Stimulated activated CD8-positive, alpha-beta memory T cell treated with anti-CD3 and anti-CD28 coated beads, Interleukin-7, amount 100 ng/mL, for 1 hour (primary cell): Measurements from ENCODE around the gene ATP6AP1.
"Not testable (repeated sequence)": the region's sequence is repeated elsewhere in the genome, so short reads cannot be mapped to it uniquely, and the experiment has no call there.

ENCODE experiments used
- DNase-seq, 2 donors: peaks; one replicate each; pipeline ENCODE4 v3.0.0-alpha.2; 2020; ENCODE audit warnings: low read depth in 2 of 2

Gene ATP6AP1

GRCh38 chrX:154399527-154400368, 28.7 kb upstream of the ATP6AP1 start:
- DNase-seq: no peak

DNA sequence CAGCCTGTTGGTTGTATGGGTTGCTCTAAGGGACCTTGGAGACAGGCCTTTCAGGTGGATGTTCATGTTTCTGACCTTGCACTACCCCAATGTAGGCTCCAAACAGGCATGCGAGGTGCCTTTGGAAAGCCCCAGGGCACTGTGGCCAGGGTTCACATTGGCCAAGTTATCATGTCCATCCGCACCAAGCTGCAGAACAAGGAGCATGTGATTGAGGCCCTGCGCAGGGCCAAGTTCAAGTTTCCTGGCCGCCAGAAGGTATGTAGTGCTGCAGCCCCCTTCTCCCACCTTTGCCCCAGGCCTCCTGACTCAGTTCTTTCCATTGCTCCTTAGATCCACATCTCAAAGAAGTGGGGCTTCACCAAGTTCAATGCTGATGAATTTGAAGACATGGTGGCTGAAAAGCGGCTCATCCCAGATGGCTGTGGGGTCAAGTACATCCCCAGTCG, 28.1 kb upstream of the ATP6AP1 start:
- DNase-seq: not testable (repeated sequence)

GRCh38 chrX:154401045-154401799, 27.3 kb upstream of the ATP6AP1 start:
- no peak for DNase-seq

GRCh38 chrX:154401918-154402621, 26.4 kb upstream of the ATP6AP1 start:
- DNase-seq: no peak

GRCh38 chrX:154402622-154403127, 25.8 kb upstream of the ATP6AP1 start:
- DNase-seq: no peak

GRCh38 chrX:154403192-154403591, 25.3 kb upstream of the ATP6AP1 start:
- DNase-seq: no peak

DNA sequence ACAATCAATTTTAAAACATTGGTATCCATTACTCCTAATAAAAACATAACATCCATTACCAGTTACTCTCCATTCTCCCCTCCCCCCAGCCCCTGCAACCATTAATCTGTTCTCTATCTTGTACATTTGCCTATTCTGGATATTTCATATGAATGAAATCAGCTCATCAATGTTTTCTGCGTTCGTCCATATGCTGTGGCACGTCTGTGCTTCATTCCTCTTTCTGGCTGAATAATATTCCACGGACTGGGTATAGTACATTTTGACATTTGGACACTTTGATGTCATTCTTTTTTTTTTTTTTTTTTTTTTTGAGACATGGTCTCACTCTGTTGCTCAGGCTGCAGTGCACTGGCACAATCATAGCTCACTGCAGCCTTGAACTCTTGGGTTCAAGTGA, 24.6 kb upstream of the ATP6AP1 start:
- DNase-seq: no peak

GRCh38 chrX:154404625-154405192, 23.8 kb upstream of the ATP6AP1 start:
- DNase-seq: no peak

DNA sequence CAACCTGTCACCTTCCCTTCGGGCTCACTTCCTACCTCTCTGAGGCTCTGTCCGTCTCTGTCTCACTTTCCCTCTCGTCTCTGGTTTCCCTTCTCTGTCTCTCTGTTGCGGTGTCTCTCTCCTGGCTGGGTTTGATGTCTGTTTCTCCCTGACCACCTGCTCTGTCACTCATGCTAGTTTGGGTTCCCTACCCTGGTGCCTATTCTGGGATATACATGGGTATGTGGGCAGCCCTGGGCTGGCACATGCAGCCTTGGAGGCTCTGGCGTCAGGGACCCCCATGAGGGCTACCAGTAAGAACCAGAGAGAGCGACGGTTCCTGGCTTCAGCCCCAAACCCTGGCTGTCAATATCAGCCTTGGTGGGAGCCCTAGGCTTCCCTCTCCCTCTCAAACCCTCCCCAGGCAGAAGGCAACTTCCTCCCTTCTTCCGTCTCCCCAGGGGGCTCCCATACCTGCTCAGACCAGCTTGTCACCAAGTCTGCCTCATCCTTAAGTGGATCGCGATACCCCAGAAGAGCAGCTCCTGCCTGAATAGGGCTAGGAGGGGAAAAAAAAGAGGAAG, 19.7 kb upstream of the ATP6AP1 start:
- DNase-seq: no peak

GRCh38 chrX:154409222-154409871, 19.1 kb upstream of the ATP6AP1 start, which contains the start of gene DNASE1L1:
DNASE1L1 (minus strand) TSS chrX:154409254; CDS start chrX:154405568, 3,686 bp downstream.
- DNase-seq: no peak

DNA sequence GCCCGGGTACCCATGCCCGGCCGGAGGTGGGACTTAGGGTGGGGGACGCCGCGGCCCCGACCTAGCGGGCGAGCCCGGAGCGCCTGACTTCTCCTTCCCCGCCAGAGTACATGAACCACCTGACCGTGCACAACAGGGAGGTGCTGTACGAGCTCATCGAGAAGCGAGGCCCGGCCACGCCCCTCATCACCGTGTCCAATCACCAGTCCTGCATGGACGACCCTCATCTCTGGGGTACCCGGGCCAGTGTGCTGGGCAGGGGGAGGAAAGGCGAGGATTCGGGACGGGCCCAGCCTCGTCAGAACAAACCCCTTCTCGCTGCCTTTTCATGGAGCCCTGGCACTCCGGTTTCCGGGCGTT, 16.5 kb upstream of the ATP6AP1 start:
- peak in 1 of 2 donors; percentile 18 for DNase-seq

DNA sequence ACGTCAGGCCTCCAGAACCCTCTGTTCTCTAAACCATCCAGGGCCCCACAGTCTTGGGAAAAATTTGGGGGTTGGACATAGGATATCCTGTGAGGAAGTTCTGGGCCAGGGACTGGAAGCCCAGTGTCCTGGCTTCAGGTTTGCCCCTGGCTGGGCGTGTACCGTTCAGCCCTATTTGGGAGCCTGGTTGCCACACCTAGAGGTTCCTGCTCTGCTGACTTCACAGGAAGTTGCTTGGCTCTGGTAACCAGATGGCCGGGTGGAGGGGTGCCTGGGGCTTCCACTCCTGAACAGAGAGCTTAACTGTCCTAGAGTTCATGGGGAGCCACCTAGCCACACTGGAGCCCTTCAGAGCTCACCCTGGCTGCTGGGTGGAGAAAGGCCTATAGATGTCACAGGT, 16.0 kb upstream of the ATP6AP1 start:
- no peak for DNase-seq

DNA sequence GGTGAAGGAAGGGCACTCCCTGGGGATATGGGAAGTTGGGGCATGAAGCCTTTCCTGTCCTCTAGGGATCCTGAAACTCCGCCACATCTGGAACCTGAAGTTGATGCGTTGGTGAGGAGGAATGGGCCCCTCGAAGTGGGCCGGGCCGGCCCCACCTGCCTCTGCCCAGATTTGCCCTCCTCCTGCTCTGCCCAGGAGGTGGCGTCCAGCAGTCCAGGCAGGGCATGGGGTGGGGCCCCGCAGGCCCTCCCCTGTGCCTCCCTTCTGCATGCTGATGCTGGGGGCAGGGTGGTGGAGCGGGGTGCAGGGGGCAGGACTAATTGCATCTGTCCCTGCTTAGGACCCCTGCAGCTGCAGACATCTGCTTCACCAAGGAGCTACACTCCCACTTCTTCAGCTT, 15.3 kb upstream of the ATP6AP1 start:
- DNase-seq: no peak

GRCh38 chrX:154417157-154417556, 11.3 kb upstream of the ATP6AP1 start:
- DNase-seq: no peak

- DNase-seq: no peak
Measured at GRCh38 chrX:154419189-154419588, 9.3 kb upstream of the ATP6AP1 start.

DNA sequence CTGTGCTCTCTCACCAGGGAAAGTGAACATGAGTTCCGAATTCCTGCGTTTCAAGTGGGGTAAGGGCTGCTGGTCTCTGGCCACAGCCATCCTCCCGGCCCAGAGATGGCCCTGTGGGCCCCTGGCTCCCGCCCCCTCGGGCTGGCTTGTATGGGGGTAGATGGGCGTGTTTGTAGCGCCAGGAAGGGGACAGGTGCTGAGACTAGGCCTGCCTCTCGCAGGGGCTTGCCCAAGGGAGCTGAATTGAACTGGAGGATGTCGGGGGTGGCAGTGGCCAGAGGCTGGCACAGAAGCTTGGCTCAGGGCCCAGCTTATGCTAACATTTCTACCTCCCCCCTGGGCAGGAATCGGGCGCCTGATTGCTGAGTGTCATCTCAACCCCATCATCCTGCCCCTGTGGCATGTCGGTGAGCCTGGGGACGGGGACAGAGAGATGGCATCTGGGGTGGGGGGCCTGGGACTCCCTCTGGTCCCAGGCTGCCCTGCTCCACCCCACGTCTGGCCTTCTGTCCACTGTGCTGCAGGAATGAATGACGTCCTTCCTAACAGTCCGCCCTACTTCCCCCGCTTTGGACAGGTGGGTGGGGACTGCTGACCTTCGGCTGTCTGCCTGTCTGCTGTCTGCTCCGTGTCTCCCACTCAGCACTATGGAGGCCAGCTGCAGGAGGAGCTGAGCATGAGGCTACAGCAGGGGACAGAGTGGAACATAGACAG, 8.6 kb upstream of the ATP6AP1 start:
- no peak for DNase-seq

GRCh38 chrX:154420402-154420756, 8.1 kb upstream of the ATP6AP1 start:
- no peak for DNase-seq

GRCh38 chrX:154426916-154427770, 1.3 kb upstream of the ATP6AP1 start:
- DNase-seq: no peak

- no peak for DNase-seq
Measured at GRCh38 chrX:154429711-154430110, 1.2 kb downstream of the ATP6AP1 start.
